K562 (cell line): ENCODE data around the gene C4orf54.

Source experiments
- BRD4 ChIP-seq: fragments of 200-600 bp; sonication (generic); IDR thresholded peaks from 2 replicates; pipeline ENCODE4 v1.6.1; 2017; ENCODE audit warnings: inconsistent platforms
- EP300 ChIP-seq: IDR thresholded peaks from 2 replicates; pipeline ENCODE4 v1.6.1; 2012; ENCODE audit warnings: low read length, improper control_type of control experiment
- MTA1 ChIP-seq: fragments of 450-650 bp; IDR thresholded peaks from 2 replicates; pipeline ENCODE4 v1.6.1; 2017; ENCODE audit warnings: borderline replicate concordance
- POLR2A ChIP-seq: fragments of 450-650 bp; conservative IDR thresholded peaks from 2 replicates; pipeline ENCODE4 v1.6.1; 2016
- PTBP1 ChIP-seq: fragments of 200-400 bp; formaldehyde crosslinking; IDR thresholded peaks from 2 replicates; pipeline ENCODE4 v1.6.1; 2017; ENCODE audit warnings: low read depth, low read length
- SREBF2 ChIP-seq: sonication (generic); formaldehyde crosslinking; IDR thresholded peaks from 2 replicates; pipeline ENCODE4 v1.4.0; 2020; ENCODE audit warnings: mild to moderate bottlenecking, missing genetic modification reagents
- TAF7 ChIP-seq: fragments of 450-650 bp; IDR thresholded peaks from 2 replicates; pipeline ENCODE4 v1.6.1; 2016; ENCODE audit warnings: missing genetic modification characterization, missing compliant biosample characterization
- TFAM ChIP-seq: fragments of 250-450 bp; sonication (Bioruptor Pico); conservative IDR thresholded peaks from 2 replicates; pipeline ENCODE4 v1.5.0; 2021; ENCODE audit warnings: mild to moderate bottlenecking, moderate library complexity
- ZFP1 ChIP-seq: fragments of 450-650 bp; formaldehyde crosslinking; IDR thresholded peaks from 2 replicates; pipeline ENCODE4 v1.4.0; 2020; ENCODE audit warnings: mild to moderate bottlenecking, mixed read lengths
- ZNF282 ChIP-seq: sonication (generic); formaldehyde crosslinking; IDR thresholded peaks from 2 replicates; pipeline ENCODE4 v1.8.1; 2023; ENCODE audit warnings: missing genetic modification reagents
- ZNF57 ChIP-seq: fragments of 450-650 bp; formaldehyde crosslinking; IDR thresholded peaks from 2 replicates; pipeline ENCODE4 v1.4.0; 2020; ENCODE audit warnings: mild to moderate bottlenecking, moderate library complexity
- TF ChIP-seq, protein P1 (sequence below): sonication (generic); formaldehyde crosslinking; IDR thresholded peaks from 2 replicates; pipeline ENCODE4 v1.5.0; 2020; ENCODE audit warnings: missing genetic modification reagents
- TF ChIP-seq, protein P2 (sequence below), 3 experiments: IDR thresholded peaks in 2 of 3; conservative IDR thresholded peaks in 1 of 3; 2 replicates each; pipeline ENCODE4 v1.5.1; 2011 to 2012; ENCODE audit warnings: low read length in 3 of 3, mild to moderate bottlenecking in 3 of 3, control low read depth in 2 of 3, improper control_type of control experiment in 1 of 3, inconsistent platforms in 1 of 3, low read depth in 1 of 3, mixed read lengths in 1 of 3, moderate library complexity in 1 of 3; ENCODE audit not compliant: insufficient read depth in 2 of 3

DNA sequence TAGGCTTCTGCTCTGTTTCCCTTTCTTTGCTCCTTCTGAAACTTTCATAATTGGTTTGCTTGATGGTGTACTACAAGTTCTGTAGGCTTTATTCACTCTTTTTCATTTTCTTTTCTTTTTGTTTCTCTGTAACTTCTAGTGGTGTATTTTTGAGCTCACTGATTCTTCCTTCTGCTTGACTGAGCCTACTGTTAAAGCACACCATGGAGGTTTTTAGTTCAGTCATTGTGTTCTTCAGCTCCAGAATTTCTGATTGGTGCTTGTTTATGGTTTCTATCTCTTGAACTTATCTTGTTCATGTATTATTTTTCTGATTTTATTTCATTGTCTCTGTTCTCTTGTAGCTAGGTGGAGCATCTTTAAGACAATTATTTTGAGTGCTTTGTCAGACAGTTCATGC lies 33.4 kb upstream of the C4orf54 start:
- TF ChIP-seq BRD4: no peak
- TF ChIP-seq ZFP1 (CRISPR knock-in tag): no peak
- no peak for TF ChIP-seq SREBF2
- TF ChIP-seq EP300: no peak
- no peak for TF ChIP-seq TFAM
- no peak for TF ChIP-seq MTA1
- TF ChIP-seq TAF7 (tag): no peak
- TF ChIP-seq PTBP1: no peak
- no peak for TF ChIP-seq POLR2A
- TF ChIP-seq ZNF282: no peak
- TF ChIP-seq, protein P1, sequence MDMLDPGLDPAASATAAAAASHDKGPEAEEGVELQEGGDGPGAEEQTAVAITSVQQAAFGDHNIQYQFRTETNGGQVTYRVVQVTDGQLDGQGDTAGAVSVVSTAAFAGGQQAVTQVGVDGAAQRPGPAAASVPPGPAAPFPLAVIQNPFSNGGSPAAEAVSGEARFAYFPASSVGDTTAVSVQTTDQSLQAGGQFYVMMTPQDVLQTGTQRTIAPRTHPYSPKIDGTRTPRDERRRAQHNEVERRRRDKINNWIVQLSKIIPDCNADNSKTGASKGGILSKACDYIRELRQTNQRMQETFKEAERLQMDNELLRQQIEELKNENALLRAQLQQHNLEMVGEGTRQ (CRISPR knock-in tag): no peak
- TF ChIP-seq, protein P2, sequence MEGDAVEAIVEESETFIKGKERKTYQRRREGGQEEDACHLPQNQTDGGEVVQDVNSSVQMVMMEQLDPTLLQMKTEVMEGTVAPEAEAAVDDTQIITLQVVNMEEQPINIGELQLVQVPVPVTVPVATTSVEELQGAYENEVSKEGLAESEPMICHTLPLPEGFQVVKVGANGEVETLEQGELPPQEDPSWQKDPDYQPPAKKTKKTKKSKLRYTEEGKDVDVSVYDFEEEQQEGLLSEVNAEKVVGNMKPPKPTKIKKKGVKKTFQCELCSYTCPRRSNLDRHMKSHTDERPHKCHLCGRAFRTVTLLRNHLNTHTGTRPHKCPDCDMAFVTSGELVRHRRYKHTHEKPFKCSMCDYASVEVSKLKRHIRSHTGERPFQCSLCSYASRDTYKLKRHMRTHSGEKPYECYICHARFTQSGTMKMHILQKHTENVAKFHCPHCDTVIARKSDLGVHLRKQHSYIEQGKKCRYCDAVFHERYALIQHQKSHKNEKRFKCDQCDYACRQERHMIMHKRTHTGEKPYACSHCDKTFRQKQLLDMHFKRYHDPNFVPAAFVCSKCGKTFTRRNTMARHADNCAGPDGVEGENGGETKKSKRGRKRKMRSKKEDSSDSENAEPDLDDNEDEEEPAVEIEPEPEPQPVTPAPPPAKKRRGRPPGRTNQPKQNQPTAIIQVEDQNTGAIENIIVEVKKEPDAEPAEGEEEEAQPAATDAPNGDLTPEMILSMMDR (IDR thresholded peaks at IDR 0.05 in 2 of 3, conservative IDR thresholded peaks at IDR 0.05 in 1 of 3; ENCODE audit: insufficient read depth in 2 of 3, low read depth in 1 of 3, low read length in 3 of 3): no peak
- TF ChIP-seq ZNF57 (CRISPR knock-in tag): no peak
